ENCODE data around the gene GMDS.

DNA sequence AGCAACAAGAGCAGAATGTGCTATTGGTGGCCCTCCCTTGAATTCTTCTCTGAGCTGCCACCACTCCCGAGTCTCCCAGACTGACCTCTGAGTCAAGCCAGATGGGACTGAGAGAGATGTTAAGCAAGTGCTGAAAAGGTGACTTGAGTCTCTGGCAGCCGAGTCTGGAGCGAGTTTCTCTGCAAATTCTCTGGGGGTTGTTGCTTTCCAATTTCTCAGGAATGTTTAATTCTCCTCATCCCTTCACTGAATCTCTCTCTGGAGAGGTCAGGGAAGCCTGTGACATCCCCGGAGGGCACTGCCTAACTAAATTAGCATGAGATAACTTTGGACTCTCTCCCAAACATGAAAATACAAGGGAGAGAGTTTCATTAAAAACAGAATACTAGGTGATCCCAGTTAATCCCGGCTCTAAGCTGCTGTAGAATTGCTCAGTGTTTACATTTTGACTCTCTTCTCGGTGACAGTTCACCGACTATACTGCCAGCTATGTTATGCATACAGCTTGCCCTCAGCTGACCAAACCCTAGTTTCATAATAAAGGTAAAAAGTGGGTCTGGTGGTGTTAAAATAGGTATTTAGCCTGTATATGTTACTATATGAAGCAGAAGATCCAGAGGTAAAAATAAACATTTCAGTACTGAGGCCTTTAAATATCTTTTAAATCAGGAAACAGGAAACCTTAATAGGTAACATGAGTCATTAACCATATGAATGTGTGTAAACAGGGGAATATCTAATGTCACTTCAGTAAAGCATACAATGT is 477.7 kb downstream of the GMDS start:
- no peak for TF ChIP-seq POLR2A (IDR thresholded peaks at IDR 0.05; ENCODE audit: low read depth, low read length)
- TF ChIP-seq TAF1 (IDR thresholded peaks at IDR 0.05; ENCODE audit: borderline replicate concordance, low read depth, low read length), result no peak

Measured in GM12892 (cell line).